ENCODE results near the gene ELMO1. TPM values are rescaled to one million over a fixed set of nuclear protein-coding genes. Genes with fewer than 3 reads are reported as not detected.

The ELMO1 gene
- total RNA-seq, 1 donor from 2014 or later: 53.8 TPM

DNA sequence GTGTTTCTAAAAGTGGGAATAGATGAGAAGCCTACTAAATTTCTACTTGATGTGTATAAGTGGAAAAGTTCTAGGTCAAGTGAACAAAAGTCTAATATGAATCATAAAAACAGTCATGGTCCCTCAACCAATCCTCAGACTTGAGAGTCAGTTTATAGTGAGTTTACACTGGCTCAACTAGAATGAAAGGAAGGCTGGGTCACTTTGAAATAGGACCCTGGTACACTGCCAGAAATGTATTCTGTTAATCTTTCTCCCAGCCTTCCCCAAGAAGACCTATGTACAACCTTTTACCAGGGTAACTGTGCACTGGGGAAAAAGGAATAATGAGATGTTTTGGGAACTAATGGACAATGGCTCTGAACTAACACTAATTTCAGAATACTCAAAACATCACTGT, 17.3 kb downstream of the ELMO1 start:
- DNase-seq (no peak), ATAC-seq (no peak)
- H3K4me3 ChIP-seq: no peak overlapping the region
- peaks cover 27% of the 10 kb centered on the region for H3K4me1 ChIP-seq
- H3K27me3 ChIP-seq: no peaks in the 10 kb centered on the region
- intact Hi-C loops (cut with DNase I): no loop called here
- no peaks in the 10 kb centered on the region for H3K9me3 ChIP-seq
- H3K27ac ChIP-seq: no peak overlapping the region
- no peaks in the 10 kb centered on the region for H3K36me3 ChIP-seq
- no peak for TF ChIP-seq CTCF (IDR thresholded peaks at IDR 0.05)

- H3K4me1 ChIP-seq: peaks cover 27% of the 10 kb centered on the region
- no peak for TF ChIP-seq CTCF (IDR thresholded peaks at IDR 0.05)
- no peaks in the 10 kb centered on the region for H3K36me3 ChIP-seq
- no peak overlapping the region for H3K4me3 ChIP-seq
- ATAC-seq (peak; percentile 75), DNase-seq (no peak)
- no peaks in the 10 kb centered on the region for H3K27me3 ChIP-seq
- peak overlapping the region; percentile 27 for H3K27ac ChIP-seq
- intact Hi-C loops (cut with DNase I): no loop called here
- H3K9me3 ChIP-seq: no peaks in the 10 kb centered on the region
Observed at GRCh38 chr7:37430640-37431039, 18.0 kb downstream of the ELMO1 start.

- ATAC-seq (no peak), DNase-seq (no peak)
- peak overlapping the region; percentile 27 for H3K27ac ChIP-seq
- H3K27me3 ChIP-seq: no peaks in the 10 kb centered on the region
- no peaks in the 10 kb centered on the region for H3K9me3 ChIP-seq
- TF ChIP-seq CTCF (IDR thresholded peaks at IDR 0.05): no peak
- intact Hi-C loops (cut with DNase I): no loop called here
- H3K36me3 ChIP-seq: no peaks in the 10 kb centered on the region
- no peak overlapping the region for H3K4me3 ChIP-seq
- peaks cover 25% of the 10 kb centered on the region for H3K4me1 ChIP-seq
Observed at GRCh38 chr7:37430171-37430570, 18.5 kb downstream of the ELMO1 start.

- no peak overlapping the region for H3K4me3 ChIP-seq
Observed at GRCh38 chr7:37429435-37429791, 19.3 kb downstream of the ELMO1 start.

DNA sequence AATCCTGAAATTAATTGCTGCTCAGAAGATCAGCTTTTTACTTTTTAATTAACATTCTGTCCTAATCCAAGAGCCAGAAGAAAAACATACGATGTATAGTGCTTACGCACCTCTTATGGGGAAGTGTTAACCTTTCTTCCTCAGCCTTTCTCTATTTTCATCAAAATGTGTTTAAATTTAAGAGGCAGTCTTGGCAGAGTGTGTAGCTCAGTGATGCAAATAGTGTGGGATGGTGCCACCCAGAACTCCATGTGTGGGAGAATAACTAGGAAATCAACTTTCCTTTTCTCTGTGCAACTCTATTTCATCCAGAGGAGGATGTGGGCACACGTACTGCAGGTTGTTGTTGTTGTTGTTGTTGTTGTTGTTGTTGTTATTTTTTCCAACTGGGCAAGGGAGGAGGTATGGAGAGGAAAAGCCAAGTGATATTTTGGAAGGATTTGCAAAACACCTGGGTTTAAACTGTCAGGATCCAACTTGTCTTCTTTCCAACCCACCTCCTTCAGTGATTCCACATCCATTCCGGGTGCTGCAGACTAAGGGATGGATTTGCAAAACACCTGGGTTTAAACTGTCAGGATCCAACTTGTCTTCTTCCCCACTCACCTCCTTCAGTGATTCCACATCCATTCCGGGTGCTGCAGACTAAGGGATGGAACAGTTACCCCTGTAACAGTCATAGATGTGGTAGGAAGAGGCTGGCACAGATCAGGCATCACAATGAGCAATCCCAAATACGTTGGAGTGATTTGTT, 19.8 kb downstream of the ELMO1 start:
- no peaks in the 10 kb centered on the region for H3K27me3 ChIP-seq
- intact Hi-C loops (cut with DNase I): no loop called here
- DNase-seq (no peak), ATAC-seq (no peak)
- no peaks in the 10 kb centered on the region for H3K9me3 ChIP-seq
- H3K4me1 ChIP-seq: peaks cover 22% of the 10 kb centered on the region
- H3K4me3 ChIP-seq: no peak overlapping the region
- H3K36me3 ChIP-seq: no peaks in the 10 kb centered on the region
- TF ChIP-seq CTCF (IDR thresholded peaks at IDR 0.05): no peak
- H3K27ac ChIP-seq: no peak overlapping the region

More at GRCh38 chr7:37429435-37429791, 19.3 kb downstream of the ELMO1 start:
- H3K9me3 ChIP-seq: no peaks in the 10 kb centered on the region
- H3K4me1 ChIP-seq: peaks cover 23% of the 10 kb centered on the region
- no peak for ATAC-seq
- DNase-seq: no peak
- H3K27me3 ChIP-seq: no peaks in the 10 kb centered on the region
- no peak overlapping the region for H3K27ac ChIP-seq
- TF ChIP-seq CTCF (IDR thresholded peaks at IDR 0.05): no peak
- intact Hi-C loops (cut with DNase I): no loop called here
- no peaks in the 10 kb centered on the region for H3K36me3 ChIP-seq
